HCT116 (cell line): ENCODE data around the gene MAP3K8.

Source experiments
- ATF3 ChIP-seq: IDR thresholded peaks from 2 replicates; pipeline ENCODE4 v1.6.1; 2012
- CBX3 ChIP-seq: IDR thresholded peaks from 2 replicates; pipeline ENCODE4 v1.6.1; 2012; ENCODE audit warnings: low read depth
- EZH2 ChIP-seq: fragments of 200-600 bp; sonication (generic); IDR thresholded peaks from 2 replicates; pipeline ENCODE4 v1.6.1; 2017; ENCODE audit warnings: antibody characterized with exemption, mixed run types
- POLR2A ChIP-seq: IDR thresholded peaks from 2 replicates; pipeline ENCODE4 v1.7.0; 2011; ENCODE audit warnings: borderline replicate concordance; ENCODE audit not compliant: insufficient read depth, insufficient read length; ENCODE audit errors: extremely low read depth
- POLR2AphosphoS5 ChIP-seq: IDR thresholded peaks from 2 replicates; pipeline ENCODE4 v1.6.1; 2011; ENCODE audit warnings: mild to moderate bottlenecking, low read depth, low read length, moderate library complexity
- RAD21 ChIP-seq: IDR thresholded peaks from 2 replicates; pipeline ENCODE4 v1.6.1; 2012; ENCODE audit warnings: low read depth, mild to moderate bottlenecking
- REST ChIP-seq: IDR thresholded peaks from 2 replicates; pipeline ENCODE4 v1.6.1; 2012; ENCODE audit warnings: low read depth
- SIN3A ChIP-seq: IDR thresholded peaks from 2 replicates; pipeline ENCODE4 v1.6.1; 2012; ENCODE audit warnings: low read depth
- SP1 ChIP-seq: IDR thresholded peaks from 2 replicates; pipeline ENCODE4 v1.6.1; 2012; ENCODE audit warnings: low read depth
- YY1 ChIP-seq: IDR thresholded peaks from 2 replicates; pipeline ENCODE4 v1.6.1; 2011; ENCODE audit warnings: low read length, low read depth, moderate library complexity, mild to moderate bottlenecking; ENCODE audit not compliant: insufficient replicate concordance; ENCODE audit errors: extremely low read depth
- ZBTB33 ChIP-seq: IDR thresholded peaks from 2 replicates; pipeline ENCODE4 v1.6.1; 2011; ENCODE audit warnings: mild to moderate bottlenecking, low read length, moderate library complexity; ENCODE audit not compliant: insufficient replicate concordance; ENCODE audit errors: extremely low read depth
- ZFX ChIP-seq: fragments of 450-650 bp; IDR thresholded peaks from 2 replicates; pipeline ENCODE4 v1.6.1; 2017
- TF ChIP-seq, protein P1 (sequence below), 3 experiments: fragments of 200-600 bp in 1 of 3; sonication (generic) in 1 of 3; IDR thresholded peaks in 2 of 3; conservative IDR thresholded peaks in 1 of 3; 2 replicates each; pipeline ENCODE4 v1.5.1; 2012 to 2017; ENCODE audit warnings: low read depth in 2 of 3, low read length in 2 of 3, antibody characterized with exemption in 1 of 3, borderline replicate concordance in 1 of 3, control low read depth in 1 of 3, mild to moderate bottlenecking in 1 of 3, mixed read lengths in 1 of 3, mixed run types in 1 of 3, moderate library complexity in 1 of 3; ENCODE audit not compliant: insufficient read depth in 1 of 3

GRCh38 chr10:30437031-30437841, 3.3 kb downstream of the MAP3K8 start:
- TF ChIP-seq ZBTB33 (no peak), POLR2AphosphoS5 (no peak), ATF3 (no peak), YY1 (no peak), RAD21 (no peak), REST (no peak), ZFX (no peak), SIN3A (no peak), POLR2A (no peak), SP1 (no peak), EZH2 (no peak), CBX3 (no peak)
- TF ChIP-seq, protein P1, sequence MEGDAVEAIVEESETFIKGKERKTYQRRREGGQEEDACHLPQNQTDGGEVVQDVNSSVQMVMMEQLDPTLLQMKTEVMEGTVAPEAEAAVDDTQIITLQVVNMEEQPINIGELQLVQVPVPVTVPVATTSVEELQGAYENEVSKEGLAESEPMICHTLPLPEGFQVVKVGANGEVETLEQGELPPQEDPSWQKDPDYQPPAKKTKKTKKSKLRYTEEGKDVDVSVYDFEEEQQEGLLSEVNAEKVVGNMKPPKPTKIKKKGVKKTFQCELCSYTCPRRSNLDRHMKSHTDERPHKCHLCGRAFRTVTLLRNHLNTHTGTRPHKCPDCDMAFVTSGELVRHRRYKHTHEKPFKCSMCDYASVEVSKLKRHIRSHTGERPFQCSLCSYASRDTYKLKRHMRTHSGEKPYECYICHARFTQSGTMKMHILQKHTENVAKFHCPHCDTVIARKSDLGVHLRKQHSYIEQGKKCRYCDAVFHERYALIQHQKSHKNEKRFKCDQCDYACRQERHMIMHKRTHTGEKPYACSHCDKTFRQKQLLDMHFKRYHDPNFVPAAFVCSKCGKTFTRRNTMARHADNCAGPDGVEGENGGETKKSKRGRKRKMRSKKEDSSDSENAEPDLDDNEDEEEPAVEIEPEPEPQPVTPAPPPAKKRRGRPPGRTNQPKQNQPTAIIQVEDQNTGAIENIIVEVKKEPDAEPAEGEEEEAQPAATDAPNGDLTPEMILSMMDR (IDR thresholded peaks at IDR 0.05 in 2 of 3, conservative IDR thresholded peaks at IDR 0.05 in 1 of 3; ENCODE audit: borderline replicate concordance in 1 of 3, insufficient read depth in 1 of 3, low read depth in 2 of 3, low read length in 2 of 3): no peak
